Mononuclear cell (primary cell): Measurements from ENCODE around the gene APBA2. TPM values are rescaled to one million over a fixed set of nuclear protein-coding genes. Genes with fewer than 3 reads are reported as not detected.

Experiments
- H3K27me3 ChIP-seq: 2 replicates; pipeline ENCODE4 v1.6.0; 2011; ENCODE audit warnings: low read length, control low read depth; ENCODE audit not compliant: insufficient read depth
- H3K4me1 ChIP-seq: 2 replicates; pipeline ENCODE4 v1.5.1; 2011; ENCODE audit warnings: mild to moderate bottlenecking, low read length, control low read depth; ENCODE audit not compliant: insufficient read depth
- H3K4me3 ChIP-seq: 2 replicates; pipeline ENCODE4 v1.5.1; 2011; ENCODE audit warnings: mild to moderate bottlenecking, low read length, moderate library complexity
- H3K9me3 ChIP-seq: 2 replicates; pipeline ENCODE4 v1.5.1; 2011; ENCODE audit warnings: low read depth, mild to moderate bottlenecking, control low read depth, low read length
- total RNA-seq: library from RNA; depleted of rRNA; stranded (reverse); fragments of >200 nt; gene quantifications from one replicate; pipeline ENCODE4 v1.2.3, GENCODE V29; 2012

The APBA2 gene
- total RNA-seq, 1 donor: 78.6 TPM

DNA sequence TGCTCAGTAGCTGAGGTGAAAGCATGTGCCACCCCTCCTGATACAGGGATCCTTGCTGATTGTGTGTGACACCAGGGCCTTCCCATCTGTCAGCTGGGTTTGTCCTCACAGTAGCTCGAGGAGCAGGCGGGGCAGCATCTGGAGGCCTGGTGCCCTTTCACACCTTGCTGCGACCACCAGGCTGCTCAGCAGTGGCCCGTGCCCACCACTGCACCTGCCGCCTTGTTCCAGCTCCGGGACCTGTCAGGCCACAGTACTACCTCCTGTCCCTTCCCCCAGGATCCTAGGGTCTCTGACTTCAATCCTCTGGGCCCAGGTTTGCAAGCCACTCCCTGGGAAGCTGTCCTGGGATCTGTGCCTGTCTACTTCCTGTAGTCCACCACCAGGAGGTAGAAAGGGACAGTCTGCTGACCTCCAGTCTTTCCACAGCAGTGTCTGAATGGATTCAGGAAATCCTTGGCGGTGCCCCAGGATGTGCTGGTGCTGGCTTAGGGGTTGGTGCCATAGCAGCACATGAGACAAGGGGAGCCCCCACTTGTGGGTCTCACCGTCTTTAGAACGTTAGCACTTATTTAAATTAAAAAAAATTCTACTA, 27.5 kb downstream of the APBA2 start:
- Histone ChIP-seq H3K9me3 (no peaks in the 10 kb centered on the region), H3K4me3 (no peak overlapping the region), H3K4me1 (peaks cover 3% of the 10 kb centered on the region), H3K27me3 (no peaks in the 10 kb centered on the region)

DNA sequence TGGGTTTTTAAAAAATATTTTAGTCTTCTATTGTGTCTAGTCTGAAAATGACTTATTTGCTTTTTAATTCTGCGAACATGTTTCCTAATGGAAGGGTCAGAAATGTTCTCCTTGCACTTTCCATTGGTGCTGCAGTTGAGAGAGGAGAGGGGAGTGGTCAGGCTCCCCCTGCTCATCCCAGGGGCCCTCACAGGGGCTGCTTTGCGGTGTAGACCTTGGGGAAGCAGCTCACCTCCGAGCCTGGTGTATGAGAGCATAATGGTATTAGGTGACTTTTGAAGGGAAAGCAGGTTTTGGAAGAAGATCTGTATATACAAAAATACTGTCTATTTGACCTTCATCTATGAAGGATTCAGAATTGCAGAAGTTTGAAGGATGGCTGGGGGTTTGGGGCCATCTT, 28.3 kb downstream of the APBA2 start:
- H3K9me3 ChIP-seq: no peaks in the 10 kb centered on the region
- no peak overlapping the region for H3K4me3 ChIP-seq
- H3K27me3 ChIP-seq: no peaks in the 10 kb centered on the region
- peaks cover 7% of the 10 kb centered on the region for H3K4me1 ChIP-seq

DNA sequence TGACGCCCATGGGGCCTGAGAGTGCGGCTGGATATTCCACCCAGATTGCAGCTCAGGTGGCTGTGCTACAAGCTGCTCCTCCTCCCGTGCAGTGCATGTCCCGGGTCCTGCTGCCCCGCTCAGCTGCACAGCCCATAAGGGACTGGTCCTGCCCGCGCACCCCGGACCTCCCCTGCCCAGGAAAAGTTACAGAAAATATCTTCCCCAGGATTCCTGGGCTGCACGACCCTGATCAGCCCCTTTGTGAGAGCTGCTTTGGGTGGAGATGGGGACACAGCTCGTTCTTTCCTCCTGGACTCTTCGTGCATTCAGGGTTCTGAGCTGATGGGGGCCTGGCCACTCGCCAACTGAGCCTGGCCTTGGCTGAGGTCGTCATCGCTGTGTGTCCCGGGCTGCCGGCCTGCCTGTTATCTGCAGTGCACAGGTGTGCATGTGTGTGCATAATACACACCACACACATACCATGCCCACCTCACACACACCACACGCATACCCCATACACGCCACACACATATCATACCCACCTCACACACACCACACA, 28.8 kb downstream of the APBA2 start:
- Histone ChIP-seq H3K9me3 (no peaks in the 10 kb centered on the region), H3K4me1 (peaks cover 12% of the 10 kb centered on the region), H3K4me3 (no peak overlapping the region), H3K27me3 (no peaks in the 10 kb centered on the region)

DNA sequence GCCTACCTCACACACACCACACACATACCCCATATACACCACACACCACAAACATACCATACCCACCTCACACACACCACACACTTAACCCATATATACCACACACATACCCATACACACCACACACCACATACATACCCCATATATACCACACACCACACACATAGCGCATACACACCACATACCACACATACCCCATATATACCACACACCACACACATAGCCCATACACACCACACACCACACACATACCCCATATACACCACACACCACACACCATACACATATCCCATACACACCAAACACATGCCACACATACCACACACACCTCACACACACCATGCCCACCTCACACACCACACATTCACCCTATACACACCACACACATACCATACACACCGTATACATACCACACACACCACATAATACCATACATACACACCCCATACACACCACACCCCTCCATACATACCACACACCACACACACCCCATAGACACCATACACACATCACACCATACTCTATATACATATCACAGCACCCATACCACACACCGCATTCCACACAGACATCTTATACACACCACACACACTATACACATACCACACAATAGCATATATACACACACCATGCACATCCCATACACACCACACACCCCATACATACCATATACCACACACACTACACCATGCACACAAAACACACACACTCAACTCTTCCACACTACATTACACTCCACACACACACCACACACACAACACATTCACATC, 29.5 kb downstream of the APBA2 start:
- no peaks in the 10 kb centered on the region for H3K27me3 ChIP-seq
- H3K4me1 ChIP-seq: peaks cover 17% of the 10 kb centered on the region
- H3K4me3 ChIP-seq: no peak overlapping the region
- H3K9me3 ChIP-seq: no peaks in the 10 kb centered on the region

DNA sequence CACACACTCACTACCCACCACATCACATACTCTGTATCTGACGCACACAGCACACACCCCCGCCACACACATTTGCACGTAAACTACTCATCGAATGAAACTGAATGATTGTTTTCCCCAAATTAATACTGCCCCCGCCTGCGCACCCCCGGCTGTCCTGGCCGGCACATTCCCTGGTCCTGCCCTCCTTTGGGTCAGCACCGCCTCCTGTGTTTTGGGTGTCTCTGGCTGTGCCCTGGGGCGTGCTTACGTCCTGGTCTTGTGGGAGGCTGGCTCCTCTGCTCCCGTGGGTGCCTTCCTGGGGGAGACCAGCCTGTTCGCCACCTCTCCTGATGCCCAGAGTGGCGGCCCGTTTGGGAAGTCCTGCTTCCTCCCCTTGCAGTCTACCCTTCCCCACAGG, 30.2 kb downstream of the APBA2 start:
- H3K4me3 ChIP-seq: no peak overlapping the region
- no peaks in the 10 kb centered on the region for H3K27me3 ChIP-seq
- H3K4me1 ChIP-seq: peaks cover 24% of the 10 kb centered on the region
- H3K9me3 ChIP-seq: no peaks in the 10 kb centered on the region

DNA sequence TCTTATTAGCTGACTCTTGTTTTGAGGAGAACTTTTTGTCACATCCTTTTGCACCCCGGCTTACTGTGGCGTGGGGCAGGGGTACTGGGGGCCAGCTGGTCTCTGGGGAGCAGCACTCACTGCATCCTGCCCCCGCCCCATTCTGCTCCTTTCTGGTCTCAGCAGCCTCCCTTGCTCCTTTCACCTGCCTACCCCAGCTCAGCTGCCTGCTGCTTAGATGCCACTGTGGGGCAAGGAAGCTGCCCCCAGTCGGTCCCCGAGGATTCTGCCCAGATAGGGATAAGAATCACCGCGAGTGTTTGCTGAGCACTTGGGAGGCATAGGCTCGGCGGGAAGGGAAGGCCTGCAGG, 32.0 kb downstream of the APBA2 start:
- Histone ChIP-seq H3K27me3 (no peaks in the 10 kb centered on the region), H3K9me3 (no peaks in the 10 kb centered on the region), H3K4me3 (no peak overlapping the region), H3K4me1 (peaks cover 31% of the 10 kb centered on the region)

DNA sequence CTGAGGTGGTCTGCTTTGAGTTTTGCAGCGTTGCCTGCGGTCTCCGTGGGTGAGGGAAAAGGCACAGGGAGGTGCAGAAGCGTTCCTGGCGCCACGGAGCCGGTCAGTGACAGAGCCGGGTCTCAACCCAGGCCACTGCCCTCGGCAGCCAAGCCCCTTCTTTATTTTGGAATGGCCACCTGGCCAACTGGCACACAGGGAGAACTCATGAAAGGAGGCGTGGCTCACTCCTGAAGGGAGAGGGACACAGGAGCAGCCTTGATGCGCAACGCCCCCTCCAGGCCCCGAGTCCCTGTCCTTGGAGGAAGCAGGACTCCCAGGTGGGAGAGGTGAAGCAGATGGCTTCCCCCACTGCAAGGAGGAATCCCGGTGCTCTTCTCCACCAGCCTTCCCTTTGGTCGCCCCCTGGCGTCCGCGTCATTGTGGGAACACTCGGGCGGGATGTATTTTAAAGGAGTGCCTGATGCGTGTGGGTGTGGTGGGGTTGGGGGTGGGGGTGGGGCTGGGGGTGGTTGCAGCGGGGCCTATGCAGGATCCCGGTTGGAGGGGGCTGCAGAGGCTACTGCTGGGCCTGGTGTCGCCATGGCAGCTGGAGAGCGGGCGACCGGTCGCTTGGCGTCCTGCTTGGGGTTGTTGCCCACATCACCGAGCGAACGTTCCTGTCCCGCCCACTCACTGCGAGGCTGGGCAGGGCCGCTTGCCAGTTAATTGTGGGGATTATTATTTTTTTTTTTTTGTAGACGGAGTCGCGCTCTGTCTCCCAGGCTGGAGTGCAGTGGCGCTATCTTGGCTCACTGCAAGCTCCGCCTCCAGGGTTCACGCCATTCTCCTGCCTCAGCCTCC, 32.6 kb downstream of the APBA2 start:
- Histone ChIP-seq H3K4me3 (no peak overlapping the region), H3K27me3 (no peaks in the 10 kb centered on the region), H3K9me3 (no peaks in the 10 kb centered on the region), H3K4me1 (peaks cover 31% of the 10 kb centered on the region)

DNA sequence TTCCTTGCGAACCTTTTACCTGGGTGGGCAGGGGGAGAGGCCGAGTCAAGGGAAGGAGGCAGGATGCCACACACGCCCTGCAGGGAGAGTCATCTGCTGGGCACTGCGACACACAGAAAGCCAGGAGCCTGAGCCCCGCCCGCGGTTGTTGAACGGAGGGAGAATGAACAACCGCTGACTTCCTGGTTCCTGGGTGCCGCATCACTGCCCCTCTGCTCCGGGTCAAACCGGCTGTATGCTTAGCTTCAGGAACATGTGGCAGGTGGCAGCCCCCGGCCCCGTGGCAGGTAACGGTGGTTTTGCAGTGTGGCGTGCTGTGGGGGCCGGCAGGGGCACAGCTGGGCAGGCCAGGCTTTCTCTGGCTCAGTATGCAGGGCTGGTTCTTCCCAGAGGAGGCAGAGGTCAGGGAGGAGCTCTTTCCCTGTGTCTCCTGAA, 33.4 kb downstream of the APBA2 start:
- Histone ChIP-seq H3K27me3 (no peaks in the 10 kb centered on the region), H3K4me1 (peaks cover 31% of the 10 kb centered on the region), H3K9me3 (no peaks in the 10 kb centered on the region), H3K4me3 (peak overlapping the region; percentile 8)

DNA sequence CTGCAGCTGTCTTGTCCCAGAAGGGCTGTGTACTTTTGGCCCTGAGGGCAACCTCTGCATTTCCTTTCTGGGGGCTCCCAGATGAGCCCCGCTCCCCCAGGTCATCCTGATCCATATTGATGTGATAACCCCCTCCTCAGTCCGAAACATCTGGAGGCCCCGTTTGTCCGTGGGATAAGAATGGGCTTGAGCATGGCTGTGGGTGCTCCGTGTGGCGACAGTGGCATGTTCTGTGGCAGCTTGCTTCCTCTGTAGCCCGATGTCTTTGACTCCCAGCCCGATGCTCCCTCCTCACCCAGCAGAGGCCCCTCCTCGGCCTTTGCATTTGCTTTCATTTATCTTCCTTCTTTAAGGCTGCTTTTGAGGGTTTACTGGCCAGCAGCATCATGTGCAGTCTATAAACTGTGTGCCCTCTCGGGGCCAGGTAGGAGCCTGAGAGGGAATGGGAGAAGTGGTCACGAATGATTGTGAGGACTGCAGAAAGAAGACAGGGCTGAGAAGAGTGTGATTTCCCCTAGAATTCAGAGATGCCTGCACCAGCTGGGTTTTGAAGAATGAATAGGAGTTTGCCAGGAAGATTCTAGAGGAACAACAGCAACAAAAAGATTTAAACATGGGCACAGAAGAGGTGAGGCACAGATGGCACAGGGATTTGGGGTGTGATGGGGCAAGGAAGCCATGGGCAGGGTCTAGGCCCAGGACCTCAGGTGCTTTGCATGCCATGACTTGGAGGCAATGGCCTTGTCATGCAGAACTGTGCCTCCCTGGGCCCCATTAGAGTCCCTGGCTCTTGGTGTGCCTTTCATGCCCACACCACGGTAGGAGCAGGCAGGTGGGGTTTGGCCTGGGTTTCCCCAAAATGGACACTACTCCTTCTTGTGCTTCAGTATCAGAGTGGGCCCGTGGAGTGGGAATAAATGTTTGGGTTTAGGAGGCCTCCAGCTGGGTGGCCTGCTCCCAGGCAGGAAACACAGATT, 34.2 kb downstream of the APBA2 start:
- no peaks in the 10 kb centered on the region for H3K27me3 ChIP-seq
- no peaks in the 10 kb centered on the region for H3K9me3 ChIP-seq
- peaks cover 31% of the 10 kb centered on the region for H3K4me1 ChIP-seq
- H3K4me3 ChIP-seq: peak overlapping the region; percentile 8

DNA sequence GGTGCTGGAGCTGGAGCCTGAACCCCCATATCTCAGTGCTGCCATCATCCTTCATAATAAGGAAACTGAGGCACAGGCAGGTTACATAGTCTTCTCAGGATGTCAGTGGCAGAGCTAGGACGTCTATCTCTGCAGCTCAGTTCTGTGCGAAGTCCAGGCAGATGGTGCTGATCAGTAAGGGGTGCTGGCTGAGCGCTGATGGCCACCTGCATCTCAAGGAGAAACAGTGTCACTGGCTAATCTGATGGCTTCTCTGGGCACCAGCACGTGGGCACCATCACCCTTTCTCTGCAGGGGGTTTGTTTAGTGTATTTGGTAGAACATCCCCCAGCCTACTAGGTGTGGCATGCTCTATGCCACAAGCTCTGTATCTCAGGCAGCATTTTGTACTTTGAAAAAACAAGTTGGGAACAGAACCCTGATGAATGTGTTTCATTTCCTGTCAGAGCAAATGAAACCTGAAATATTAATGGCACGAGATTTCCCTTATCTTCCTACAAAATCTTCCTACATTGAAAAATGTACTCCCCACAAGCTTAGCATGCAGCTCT, 35.1 kb downstream of the APBA2 start:
- Histone ChIP-seq H3K4me1 (peaks cover 31% of the 10 kb centered on the region), H3K9me3 (no peaks in the 10 kb centered on the region), H3K4me3 (no peak overlapping the region), H3K27me3 (no peaks in the 10 kb centered on the region)

DNA sequence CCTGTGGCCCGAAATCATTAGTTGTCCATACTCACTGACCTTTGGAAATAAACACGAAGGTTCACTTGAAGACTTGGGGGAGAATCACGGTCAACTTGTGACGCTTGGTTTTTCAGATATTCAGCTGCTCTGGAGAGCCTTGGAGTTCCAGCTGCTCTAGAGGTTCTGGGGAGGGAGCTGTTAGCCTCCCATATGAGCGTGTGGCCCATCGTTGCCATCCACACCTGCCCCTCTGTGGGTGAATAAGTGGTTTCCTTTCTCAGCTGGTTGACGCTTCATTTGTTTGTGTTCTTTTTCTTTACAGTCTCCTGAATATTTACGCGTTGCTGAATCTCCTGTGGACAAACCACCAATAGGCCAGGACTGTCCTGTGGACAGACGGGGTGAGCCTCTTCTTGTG, 35.6 kb downstream of the APBA2 start:
- no peak overlapping the region for H3K4me3 ChIP-seq
- no peaks in the 10 kb centered on the region for H3K27me3 ChIP-seq
- H3K9me3 ChIP-seq: no peaks in the 10 kb centered on the region
- peaks cover 31% of the 10 kb centered on the region for H3K4me1 ChIP-seq

DNA sequence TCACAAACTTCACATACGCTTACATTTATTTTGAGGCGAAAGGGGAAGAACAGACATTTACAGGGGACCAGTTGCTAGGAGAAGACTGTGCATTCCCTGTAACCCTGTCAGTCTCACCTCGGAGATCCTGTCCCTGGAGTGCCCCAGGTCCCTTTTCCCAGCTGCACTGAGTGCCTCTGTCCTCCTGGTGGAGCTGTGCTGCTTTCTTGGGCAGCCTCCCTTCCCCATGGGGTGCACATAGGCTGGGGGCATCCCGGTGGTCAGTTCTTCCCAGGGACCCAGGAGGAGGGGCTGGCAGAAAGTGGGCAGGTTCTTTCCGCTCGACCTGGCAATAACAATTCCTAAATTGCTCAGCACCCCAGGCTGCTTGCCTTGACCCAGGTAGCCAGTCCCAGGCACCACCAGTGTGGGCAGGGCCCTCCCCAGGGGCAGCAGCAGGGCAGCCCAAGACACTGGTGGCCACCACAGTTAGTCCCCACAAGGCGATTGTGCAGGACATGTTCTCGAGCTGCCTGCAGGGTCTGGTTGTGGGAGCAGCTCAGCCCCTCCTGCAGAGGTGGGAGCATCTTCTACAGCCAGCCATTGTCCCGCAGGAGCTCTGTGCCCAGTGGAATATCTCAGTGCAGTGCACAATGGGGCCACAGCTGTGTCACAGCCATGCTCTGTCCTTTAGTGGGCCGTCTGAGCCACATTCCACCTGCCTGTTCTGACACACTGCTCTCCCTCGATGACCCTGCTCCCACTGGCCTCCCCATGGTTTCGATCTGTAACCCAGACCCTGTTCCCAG, 36.3 kb downstream of the APBA2 start:
- peaks cover 31% of the 10 kb centered on the region for H3K4me1 ChIP-seq
- H3K9me3 ChIP-seq: no peaks in the 10 kb centered on the region
- H3K4me3 ChIP-seq: no peak overlapping the region
- no peaks in the 10 kb centered on the region for H3K27me3 ChIP-seq

DNA sequence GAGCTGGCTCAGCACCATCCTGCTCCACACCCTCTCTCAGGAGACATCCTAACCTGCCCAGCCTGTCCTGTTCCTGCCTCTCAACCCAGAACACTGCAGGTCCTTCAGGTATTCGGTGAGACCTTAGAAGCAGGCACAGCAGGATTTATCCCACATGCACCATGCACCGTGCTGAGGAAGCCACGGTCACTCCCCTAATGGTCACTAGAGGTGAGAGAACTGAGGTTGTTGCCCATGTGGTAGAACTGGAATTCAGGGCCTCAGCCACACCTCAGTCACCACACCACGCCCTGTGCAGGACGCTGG, 36.9 kb downstream of the APBA2 start:
- no peak overlapping the region for H3K4me3 ChIP-seq
- peaks cover 31% of the 10 kb centered on the region for H3K4me1 ChIP-seq
- H3K27me3 ChIP-seq: no peaks in the 10 kb centered on the region
- H3K9me3 ChIP-seq: no peaks in the 10 kb centered on the region
